C4-2B (cell line): ENCODE data around the gene NCOA1.

Source experiments
- H3K27ac ChIP-seq: fragments of 450-650 bp; 2 replicates; pipeline ENCODE4 v1.5.1; 2017
- CTCF ChIP-seq: fragments of 450-650 bp; conservative IDR thresholded peaks from 2 replicates; pipeline ENCODE4 v1.5.1; 2017; ENCODE audit warnings: mild to moderate bottlenecking
- ZFX ChIP-seq: fragments of 450-650 bp; IDR thresholded peaks from 2 replicates; pipeline ENCODE4 v1.6.1; 2017

The NCOA1 gene

GRCh38 chr2:24697792-24698191 lies 206.7 kb downstream of the NCOA1 start:
- H3K27ac ChIP-seq = no peak overlapping the region
- no peak for TF ChIP-seq ZFX
- TF ChIP-seq CTCF = no peak

GRCh38 chr2:24702800-24703199 lies 211.7 kb downstream of the NCOA1 start:
- no peak overlapping the region for H3K27ac ChIP-seq
- no peak for TF ChIP-seq CTCF
- TF ChIP-seq ZFX = no peak

GRCh38 chr2:24704692-24705091 lies 213.6 kb downstream of the NCOA1 start:
- no peak for TF ChIP-seq CTCF
- no peak overlapping the region for H3K27ac ChIP-seq

- no peak overlapping the region for H3K27ac ChIP-seq
- TF ChIP-seq ZFX (no peak), CTCF (no peak)
These were observed 216.1 kb downstream of the NCOA1 start for GRCh38 chr2:24707143-24707542.

GRCh38 chr2:24708537-24709152 lies 217.6 kb downstream of the NCOA1 start:
- TF ChIP-seq ZFX (no peak), CTCF (no peak)
- H3K27ac ChIP-seq = no peak overlapping the region

GRCh38 chr2:24710806-24711205 lies 219.8 kb downstream of the NCOA1 start:
- no peak overlapping the region for H3K27ac ChIP-seq
- no peak for TF ChIP-seq CTCF
- TF ChIP-seq ZFX = no peak

- no peak overlapping the region for H3K27ac ChIP-seq
- TF ChIP-seq ZFX (no peak), CTCF (no peak)
These were observed 220.8 kb downstream of the NCOA1 start for GRCh38 chr2:24711865-24712264.
